ENCODE data around the gene GPR35.

- TF ChIP-seq POLR2A (IDR thresholded peaks at IDR 0.05; ENCODE audit: low read depth, low read length): no peak
- no peak for TF ChIP-seq POLR2AphosphoS5 (IDR thresholded peaks at IDR 0.05; ENCODE audit: low read depth, low read length)
- TF ChIP-seq SPI1 (IDR thresholded peaks at IDR 0.05; ENCODE audit: low read depth, low read length): no peak
- TF ChIP-seq TAF1 (IDR thresholded peaks at IDR 0.05; ENCODE audit: low read depth, low read length): no peak
- no peak for TF ChIP-seq PAX5 (IDR thresholded peaks at IDR 0.05; ENCODE audit: insufficient read depth, low read length, severe bottlenecking)
- TF ChIP-seq POU2F2 (IDR thresholded peaks at IDR 0.05; ENCODE audit: low read depth, low read length): no peak
Observed at GRCh38 chr2:240596080-240596460, 29.2 kb upstream of the GPR35 start.
